Prostate gland (tissue), 2 donors: ENCODE data around the gene IRF4. TPM values are rescaled to one million over a fixed set of nuclear protein-coding genes. Genes with fewer than 3 reads are reported as not detected.

ENCODE experiments used
- DNase-seq: peaks from one replicate; pipeline ENCODE4 v3.0.0-alpha.2; 2019; ENCODE audit warnings: low spot score
- H3K27ac ChIP-seq, 2 donors: fragments of 200-600 bp; sonication (generic); 2 replicates each; pipeline ENCODE4 v1.5.1; 2017 to 2019
- H3K27me3 ChIP-seq: fragments of 200-600 bp; sonication (generic); replicated peaks from 2 replicates; pipeline ENCODE4 v1.5.1; 2019; ENCODE audit not compliant: insufficient read depth
- H3K36me3 ChIP-seq, 2 donors: fragments of 200-600 bp; sonication (generic); 1 replicate in 1 of 2; 2 replicates in 1 of 2; pipeline versions ENCODE4 v1.5.1 to v1.8.1; 2017 to 2019
- H3K4me1 ChIP-seq: fragments of 200-600 bp; sonication (generic); replicated peaks from 2 replicates; pipeline ENCODE4 v1.5.1; 2019
- H3K4me3 ChIP-seq, 2 donors: fragments of 200-600 bp; sonication (generic); 2 replicates each; pipeline ENCODE4 v1.5.1; 2017 to 2019
- H3K9me3 ChIP-seq: fragments of 200-600 bp; sonication (generic); 2 replicates; pipeline ENCODE4 v1.5.1; 2017
- POLR2A ChIP-seq: fragments of 450-650 bp; IDR thresholded peaks from one replicate; pipeline ENCODE4 v1.6.1; 2016; ENCODE audit warnings: antibody characterized with exemption, mild to moderate bottlenecking
- POLR2AphosphoS5 ChIP-seq: sonication (generic); formaldehyde crosslinking; IDR thresholded peaks from one replicate; pipeline ENCODE4 v1.6.1; 2017; ENCODE audit warnings: antibody characterized with exemption
- WGBS: methylation state at CpG from one replicate; pipeline ENCODE4 v1.1.5; 2018; 5-methylcytosine and 5-hydroxymethylcytosine counted together
- intact Hi-C: fragments of 100-400 bp; cut with DNase I; formaldehyde crosslinking; loops from one replicate; pipeline ENCODE4 v1.14.2; 2022
- total RNA-seq, 2 donors: library from RNA; depleted of rRNA; stranded (reverse); fragments of >200 nt; gene quantifications; one replicate each; pipeline ENCODE4 v1.1.0, GENCODE V29; 2016
- TF ChIP-seq, protein P1 (sequence below), 4 experiments: fragments of 200-600 bp in 2 of 4; fragments of 450-650 bp in 2 of 4; sonication (generic) in 2 of 4; IDR thresholded peaks; 1 replicate in 3 of 4; 2 replicates in 1 of 4; pipeline ENCODE4 v1.5.1; 2016 to 2019; ENCODE audit warnings: antibody characterized with exemption in 4 of 4, mild to moderate bottlenecking in 2 of 4, moderate library complexity in 2 of 4

Gene IRF4
- total RNA-seq, 2 donors from 2014 or later: 0.77 to 1.6 TPM

DNA sequence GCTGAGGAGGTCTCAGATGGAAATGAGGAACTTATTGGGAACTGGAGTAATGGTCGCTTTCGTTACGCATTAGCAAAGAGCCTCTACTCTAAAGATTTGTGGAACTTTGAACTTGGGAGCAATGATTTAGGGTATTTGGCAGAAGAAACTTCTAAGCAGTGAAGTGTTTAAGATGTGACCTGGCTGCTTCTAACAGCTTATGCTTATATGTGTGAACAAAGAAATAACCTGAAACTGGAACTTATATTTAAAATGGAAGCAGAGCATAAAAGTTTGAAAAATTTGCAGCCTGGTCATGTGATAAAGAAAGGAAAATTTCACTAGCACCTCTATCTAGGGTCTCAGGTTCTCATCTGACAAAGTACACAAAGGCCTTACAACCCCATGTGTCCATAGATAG lies 23.5 kb downstream of the IRF4 start:
- WGBS: 97% methylated on average over 3 of the region's 3 CpGs
- Histone ChIP-seq H3K27me3 (no peaks in the 10 kb centered on the region), H3K36me3 (no peaks in the 10 kb centered on the region), H3K9me3 (no peaks in the 10 kb centered on the region), H3K4me1 (no peaks in the 10 kb centered on the region), H3K27ac (no peak overlapping the region), H3K4me3 (no peak overlapping the region)
- no peak for TF ChIP-seq POLR2AphosphoS5
- TF ChIP-seq, protein P1, sequence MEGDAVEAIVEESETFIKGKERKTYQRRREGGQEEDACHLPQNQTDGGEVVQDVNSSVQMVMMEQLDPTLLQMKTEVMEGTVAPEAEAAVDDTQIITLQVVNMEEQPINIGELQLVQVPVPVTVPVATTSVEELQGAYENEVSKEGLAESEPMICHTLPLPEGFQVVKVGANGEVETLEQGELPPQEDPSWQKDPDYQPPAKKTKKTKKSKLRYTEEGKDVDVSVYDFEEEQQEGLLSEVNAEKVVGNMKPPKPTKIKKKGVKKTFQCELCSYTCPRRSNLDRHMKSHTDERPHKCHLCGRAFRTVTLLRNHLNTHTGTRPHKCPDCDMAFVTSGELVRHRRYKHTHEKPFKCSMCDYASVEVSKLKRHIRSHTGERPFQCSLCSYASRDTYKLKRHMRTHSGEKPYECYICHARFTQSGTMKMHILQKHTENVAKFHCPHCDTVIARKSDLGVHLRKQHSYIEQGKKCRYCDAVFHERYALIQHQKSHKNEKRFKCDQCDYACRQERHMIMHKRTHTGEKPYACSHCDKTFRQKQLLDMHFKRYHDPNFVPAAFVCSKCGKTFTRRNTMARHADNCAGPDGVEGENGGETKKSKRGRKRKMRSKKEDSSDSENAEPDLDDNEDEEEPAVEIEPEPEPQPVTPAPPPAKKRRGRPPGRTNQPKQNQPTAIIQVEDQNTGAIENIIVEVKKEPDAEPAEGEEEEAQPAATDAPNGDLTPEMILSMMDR (IDR thresholded peaks at IDR 0.05): no peak
- no peak for TF ChIP-seq POLR2A
- intact Hi-C loops: no loop called here
- DNase-seq: no peak

DNA sequence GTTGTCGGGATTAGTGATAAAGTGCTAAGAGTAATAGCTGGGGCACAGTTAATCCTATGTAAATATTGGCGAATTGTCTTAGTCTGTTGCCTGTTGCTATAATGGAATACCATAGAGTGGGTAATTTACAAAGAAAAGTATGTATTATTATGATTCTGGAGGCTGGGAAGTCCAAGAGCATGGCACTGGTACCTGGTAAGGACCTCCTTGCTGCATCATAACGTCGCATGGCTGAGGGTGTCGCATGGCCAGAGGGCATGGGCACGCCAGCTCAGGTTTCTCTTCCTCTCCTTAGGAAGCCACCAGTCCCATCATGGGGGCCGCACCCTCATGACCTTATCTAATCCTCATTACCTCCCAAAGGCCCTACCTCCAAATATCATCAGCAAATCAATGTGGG lies 29.7 kb downstream of the IRF4 start:
- H3K4me1 ChIP-seq: no peaks in the 10 kb centered on the region
- H3K9me3 ChIP-seq: no peaks in the 10 kb centered on the region
- H3K27ac ChIP-seq: no peak overlapping the region
- H3K4me3 ChIP-seq: no peak overlapping the region
- intact Hi-C loops: no loop called here
- H3K27me3 ChIP-seq: no peaks in the 10 kb centered on the region
- no peak for DNase-seq
- WGBS: 87% methylated on average over 7 of the region's 7 CpGs
- H3K36me3 ChIP-seq: no peaks in the 10 kb centered on the region
- no peak for TF ChIP-seq POLR2AphosphoS5
- TF ChIP-seq, protein P1 (IDR thresholded peaks at IDR 0.05): no peak
- no peak for TF ChIP-seq POLR2A

DNA sequence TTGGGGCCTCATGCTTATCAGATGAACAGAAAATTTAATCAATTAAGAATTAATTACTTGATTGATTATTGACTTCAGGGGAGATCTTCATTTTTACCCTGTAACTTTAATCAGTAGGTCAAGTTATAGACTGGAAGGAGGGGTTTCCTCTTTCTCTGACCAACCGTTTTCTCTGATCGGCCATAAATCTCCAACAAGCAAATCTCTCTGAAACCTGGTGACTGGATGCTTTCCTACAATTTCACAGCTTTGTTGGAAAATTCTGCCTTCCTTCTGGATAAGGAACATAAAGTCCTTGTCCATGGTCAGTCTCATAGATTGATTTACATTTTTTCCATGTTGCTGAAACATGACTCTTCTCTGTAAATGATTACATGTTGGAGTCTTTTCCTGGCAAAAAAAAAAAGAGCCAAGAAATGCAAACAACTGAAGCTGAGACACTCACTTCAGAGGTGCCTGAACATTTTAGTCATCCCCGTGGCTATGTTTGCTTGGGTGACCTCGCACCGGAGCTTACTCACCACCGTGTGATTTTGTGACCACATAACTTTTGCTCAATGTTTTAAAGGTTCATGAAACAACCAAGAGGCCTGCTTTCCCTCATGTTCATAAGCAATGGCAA lies 31.0 kb downstream of the IRF4 start:
- Histone ChIP-seq H3K9me3 (no peaks in the 10 kb centered on the region), H3K27ac (no peak overlapping the region), H3K4me1 (no peaks in the 10 kb centered on the region), H3K27me3 (no peaks in the 10 kb centered on the region), H3K36me3 (no peaks in the 10 kb centered on the region), H3K4me3 (no peak overlapping the region)
- 37% methylated on average over 6 of the region's 6 CpGs for WGBS
- DNase-seq: no peak
- no peak for TF ChIP-seq POLR2A
- TF ChIP-seq, protein P1 (IDR thresholded peaks at IDR 0.05): no peak
- TF ChIP-seq POLR2AphosphoS5: no peak
- intact Hi-C loops: no loop called here

DNA sequence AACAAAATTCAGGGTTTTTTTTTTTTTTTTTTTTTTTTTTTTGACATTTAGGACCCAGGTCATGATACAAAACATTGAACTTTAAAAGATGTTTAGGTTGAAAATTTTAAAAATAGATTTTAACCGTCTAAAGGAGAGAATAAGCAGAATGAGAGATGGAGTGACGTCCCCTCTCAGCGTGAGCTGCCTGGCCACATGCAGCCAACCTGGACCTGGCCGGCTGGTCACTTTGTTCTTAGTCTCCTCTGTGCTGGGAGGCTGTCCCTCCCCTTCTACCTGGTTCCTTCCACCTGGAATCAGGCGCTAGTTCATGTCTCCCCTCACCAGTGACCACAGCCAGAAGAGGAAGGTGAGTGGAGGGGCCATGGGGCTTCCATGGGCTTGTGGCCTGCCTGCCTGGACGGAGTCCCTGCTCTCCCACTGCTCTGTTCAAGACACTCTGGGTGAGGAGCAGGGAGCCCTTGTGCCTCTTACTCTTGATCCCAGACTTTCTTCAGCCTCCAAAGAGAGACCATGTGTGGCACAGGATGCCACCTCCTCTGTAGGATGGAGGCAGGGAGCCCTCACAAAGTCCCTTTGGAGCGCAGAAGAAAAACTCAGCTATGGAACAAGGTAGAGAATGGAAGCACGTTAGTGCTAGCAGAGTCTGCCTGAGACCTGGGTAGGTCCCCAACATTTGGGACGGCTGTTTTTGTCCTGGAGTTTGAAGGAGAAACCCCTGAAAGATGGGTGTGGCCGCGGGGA lies 31.7 kb downstream of the IRF4 start:
- Histone ChIP-seq H3K4me1 (no peaks in the 10 kb centered on the region), H3K36me3 (no peaks in the 10 kb centered on the region), H3K27me3 (no peaks in the 10 kb centered on the region), H3K4me3 (no peak overlapping the region), H3K27ac (no peak overlapping the region), H3K9me3 (no peaks in the 10 kb centered on the region)
- no peak for DNase-seq
- WGBS: 95% methylated on average over 11 of the region's 11 CpGs
- TF ChIP-seq POLR2A (no peak), POLR2AphosphoS5 (no peak)
- TF ChIP-seq, protein P1 (IDR thresholded peaks at IDR 0.05): no peak
- intact Hi-C loops: no loop called here
